GM21360 (cell line): ENCODE data around the gene WNK2.

Experiments
- ATAC-seq: cut with Tn5 transposase; IDR thresholded peaks from one replicate; pipeline ENCODE4 v1.9.1; 2021; ENCODE audit warnings: mild to moderate bottlenecking, moderate library complexity; ENCODE audit not compliant: unreplicated experiment

Gene WNK2

GRCh38 chr9:93303258-93303771 lies 119.4 kb downstream of the WNK2 start:
- no peak for ATAC-seq

- no peak for ATAC-seq
These were observed 120.1 kb downstream of the WNK2 start for GRCh38 chr9:93303806-93304573.

GRCh38 chr9:93304574-93305496 lies 120.9 kb downstream of the WNK2 start:
- ATAC-seq = no peak

- ATAC-seq = no peak
These were observed 121.6 kb downstream of the WNK2 start for GRCh38 chr9:93305497-93306020.

DNA sequence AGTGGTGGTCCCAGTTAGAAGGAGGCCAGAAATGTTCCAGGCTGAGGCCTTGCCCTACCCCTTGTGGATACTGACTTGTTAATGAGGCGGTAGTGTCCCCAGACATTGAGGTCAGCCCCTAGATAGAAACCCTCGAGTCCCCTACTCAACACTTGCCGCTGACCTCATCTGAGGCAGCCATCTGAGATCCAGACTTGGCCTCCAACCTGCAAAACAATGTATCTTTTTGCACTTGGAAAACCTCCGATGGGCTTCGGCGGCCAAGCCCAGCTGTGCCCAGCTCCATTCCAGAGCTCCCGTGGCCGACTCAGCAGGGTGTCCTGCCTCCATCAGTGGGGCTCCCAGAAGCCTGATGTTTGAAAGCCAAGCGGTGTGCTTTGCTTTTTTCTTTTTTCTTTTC lies 122.1 kb downstream of the WNK2 start:
- ATAC-seq = no peak

GRCh38 chr9:93306579-93307091 lies 122.7 kb downstream of the WNK2 start:
- ATAC-seq = no peak

DNA sequence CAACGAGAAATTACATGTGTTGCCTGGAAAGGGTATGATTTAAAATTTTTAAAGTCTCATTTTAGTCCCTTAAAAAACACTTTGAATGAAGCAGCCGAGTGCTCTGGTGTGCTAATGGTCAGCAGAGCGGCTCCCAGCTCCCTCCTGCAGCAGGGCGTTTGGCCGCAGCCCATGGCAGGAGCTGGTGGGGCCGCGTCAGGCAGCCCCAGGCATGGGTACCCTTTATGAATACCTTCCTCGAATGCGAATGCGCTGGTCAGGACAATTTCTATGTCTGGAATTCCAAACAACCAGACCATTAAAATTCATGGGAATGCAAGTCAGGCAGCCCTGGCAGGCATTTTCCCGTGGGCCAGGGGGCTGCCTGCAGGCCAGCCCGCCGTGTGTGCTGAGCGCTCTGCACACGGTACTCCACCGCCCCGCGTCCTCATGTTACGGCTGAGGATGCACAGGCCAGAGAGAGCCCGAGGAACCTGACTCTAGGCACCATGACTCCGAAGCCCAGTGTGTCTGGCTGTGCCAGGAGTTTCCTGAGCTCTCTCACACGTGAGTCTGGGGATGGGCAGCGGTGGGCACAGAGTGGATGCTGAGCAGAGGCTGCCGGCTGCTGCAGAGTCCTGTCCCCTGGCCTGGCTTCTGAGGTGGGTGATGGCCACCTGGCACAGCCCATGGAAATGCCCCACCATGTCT lies 123.7 kb downstream of the WNK2 start:
- no peak for ATAC-seq

DNA sequence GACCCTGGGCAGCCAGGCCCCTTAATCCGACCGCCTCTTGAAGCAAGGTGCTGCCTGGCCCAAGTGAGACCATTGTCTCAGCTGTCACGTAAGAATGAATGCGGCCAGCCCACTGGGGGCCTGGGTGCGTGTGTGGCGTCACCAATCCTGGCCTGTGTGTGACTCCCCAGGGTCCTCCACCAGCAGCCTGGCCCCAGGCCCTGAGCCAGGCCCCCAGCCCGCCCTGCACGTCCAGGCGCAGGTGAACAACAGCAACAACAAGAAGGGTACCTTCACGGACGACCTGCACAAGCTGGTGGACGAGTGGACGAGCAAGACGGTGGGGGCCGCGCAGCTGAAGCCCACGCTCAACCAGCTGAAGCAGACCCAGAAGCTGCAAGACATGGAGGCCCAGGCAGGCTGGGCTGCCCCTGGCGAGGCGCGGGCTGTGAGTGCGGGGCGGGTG lies 124.2 kb downstream of the WNK2 start:
- no peak for ATAC-seq

DNA sequence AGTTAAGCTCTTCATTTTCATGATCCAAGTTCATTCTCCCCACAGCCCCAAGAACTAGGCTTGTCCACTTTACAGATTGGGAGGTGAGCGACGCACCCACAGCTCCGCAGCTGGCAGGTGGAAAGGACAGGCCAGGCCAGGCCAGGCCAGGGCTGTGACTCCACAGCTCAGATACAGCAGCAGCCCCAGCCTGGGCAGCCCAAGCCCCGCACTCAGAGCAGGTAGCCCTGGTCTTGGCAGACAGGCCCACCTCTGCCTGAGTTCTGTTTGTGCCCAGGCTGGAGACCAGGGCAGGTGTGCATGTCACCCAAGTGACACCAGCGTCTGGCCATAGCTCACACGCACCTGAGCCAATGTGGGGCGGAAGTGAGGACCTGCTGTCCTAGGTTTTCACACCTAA lies 124.7 kb downstream of the WNK2 start:
- no peak for ATAC-seq

DNA sequence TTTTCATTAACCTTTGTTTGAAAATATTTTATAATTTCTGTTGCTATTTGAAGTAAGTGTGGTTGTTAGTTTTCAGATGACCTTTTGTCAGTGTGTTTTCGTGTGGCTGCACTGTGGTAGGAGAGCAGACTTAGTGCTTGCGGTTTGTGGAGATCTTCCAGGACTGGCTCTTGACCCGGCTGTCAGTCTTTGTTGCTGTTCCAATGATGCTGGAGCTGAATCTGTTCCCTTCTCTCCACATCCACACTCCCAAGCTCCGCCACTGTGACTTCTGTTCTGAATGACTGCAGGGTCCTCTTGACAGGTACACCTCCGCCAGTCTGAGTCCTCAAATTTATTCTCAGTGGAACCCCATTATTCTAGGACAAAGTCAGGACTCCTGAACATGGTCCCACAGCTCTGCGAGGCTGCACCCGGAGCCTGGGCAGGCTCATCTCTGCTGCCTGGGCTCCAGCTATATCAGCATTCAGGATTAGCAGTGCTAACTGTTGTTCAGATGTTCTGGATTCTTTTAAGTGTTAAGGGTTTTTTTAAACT lies 126.0 kb downstream of the WNK2 start:
- ATAC-seq = no peak

DNA sequence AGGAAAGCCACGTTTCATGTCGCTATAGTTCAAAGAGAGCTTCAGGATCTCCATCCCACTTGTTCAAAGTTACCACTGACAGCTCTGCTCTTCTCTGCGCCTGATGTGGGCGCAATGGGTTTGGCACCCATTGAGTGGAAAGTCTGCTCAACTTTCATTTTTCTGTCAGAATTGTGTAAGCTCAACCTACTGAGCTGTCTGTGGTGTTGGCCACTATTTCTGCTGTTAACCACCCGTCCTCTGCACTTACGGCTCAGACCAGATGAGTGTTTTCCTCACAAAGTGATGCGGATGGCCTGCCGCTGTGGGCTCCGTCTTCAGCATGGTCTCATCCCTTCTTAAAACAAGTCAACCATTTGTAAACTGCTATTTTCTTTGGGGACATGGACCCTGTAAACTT lies 131.2 kb downstream of the WNK2 start:
- no peak for ATAC-seq

DNA sequence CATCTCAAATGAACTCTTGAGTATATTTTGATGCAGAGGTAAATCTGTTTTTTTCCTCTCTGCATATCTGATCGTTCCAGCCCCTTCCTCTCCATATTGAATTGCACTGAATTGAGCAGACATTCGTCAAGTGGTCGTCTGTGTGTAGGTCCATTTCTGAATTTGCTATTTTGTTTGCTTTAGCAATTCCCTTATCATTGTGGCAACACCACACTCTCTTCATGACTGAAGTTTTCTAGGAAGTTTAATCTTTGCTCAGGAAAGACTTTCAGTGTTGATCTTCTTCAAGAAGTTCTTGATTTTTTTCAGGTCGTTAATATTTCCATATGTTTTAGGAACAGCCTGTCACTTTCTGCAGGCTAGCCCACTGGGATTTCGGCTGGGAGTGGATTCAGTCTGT lies 132.0 kb downstream of the WNK2 start:
- ATAC-seq = no peak

GRCh38 chr9:93316726-93317494 lies 133.0 kb downstream of the WNK2 start:
- ATAC-seq = no peak

DNA sequence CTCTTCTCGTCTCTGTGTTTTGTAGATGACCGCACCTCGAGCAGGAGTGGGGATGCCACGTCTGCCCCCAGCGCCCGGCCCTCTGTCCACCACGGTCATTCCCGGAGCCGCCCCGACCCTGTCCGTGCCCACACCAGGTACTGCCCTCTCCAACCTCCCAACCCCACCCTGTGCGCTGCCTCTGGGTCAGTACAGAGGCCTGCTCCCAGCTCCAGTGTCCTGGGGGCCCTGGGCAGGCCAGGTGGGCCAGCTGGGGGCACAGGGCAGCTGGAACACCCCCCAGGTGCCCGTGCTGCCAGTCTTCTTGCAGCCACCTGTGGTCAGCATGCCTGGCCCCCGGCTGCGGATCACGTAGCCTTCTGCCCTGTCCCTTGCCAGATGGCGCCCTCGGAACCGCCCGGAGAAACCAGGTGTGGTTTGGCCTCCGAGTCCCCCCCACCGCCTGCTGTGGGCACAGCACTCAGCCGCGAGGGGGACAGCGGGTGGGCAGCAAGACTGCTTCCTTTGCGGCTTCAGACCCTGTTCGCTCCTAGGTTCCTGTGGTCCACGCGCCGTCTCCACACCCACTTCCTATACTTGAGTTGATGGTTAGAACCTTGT lies 133.7 kb downstream of the WNK2 start:
- ATAC-seq = no peak

DNA sequence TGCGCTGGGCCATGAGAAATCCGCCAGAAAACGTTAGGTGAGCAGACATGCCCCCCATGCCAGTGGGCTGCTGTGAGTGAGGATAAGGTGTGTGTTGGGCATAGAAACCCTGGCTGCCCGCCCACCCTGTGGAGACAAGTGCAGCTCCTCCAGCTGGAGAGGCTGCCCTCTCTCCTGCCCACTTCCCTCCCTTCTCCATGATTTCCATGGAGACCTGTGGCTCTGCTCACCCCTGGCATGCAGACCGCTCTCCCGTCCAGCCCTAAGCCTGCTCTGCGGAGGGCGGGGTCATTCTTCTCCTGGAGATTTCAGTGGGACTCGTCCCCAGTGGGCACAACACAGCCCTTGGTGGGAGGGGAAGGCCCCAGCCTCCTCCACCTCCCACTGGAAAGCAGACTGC lies 134.5 kb downstream of the WNK2 start:
- ATAC-seq = no peak

- ATAC-seq = no peak
These were observed 135.5 kb downstream of the WNK2 start for GRCh38 chr9:93319301-93319991.

- ATAC-seq = no peak
These were observed 136.1 kb downstream of the WNK2 start for GRCh38 chr9:93319992-93320500.

DNA sequence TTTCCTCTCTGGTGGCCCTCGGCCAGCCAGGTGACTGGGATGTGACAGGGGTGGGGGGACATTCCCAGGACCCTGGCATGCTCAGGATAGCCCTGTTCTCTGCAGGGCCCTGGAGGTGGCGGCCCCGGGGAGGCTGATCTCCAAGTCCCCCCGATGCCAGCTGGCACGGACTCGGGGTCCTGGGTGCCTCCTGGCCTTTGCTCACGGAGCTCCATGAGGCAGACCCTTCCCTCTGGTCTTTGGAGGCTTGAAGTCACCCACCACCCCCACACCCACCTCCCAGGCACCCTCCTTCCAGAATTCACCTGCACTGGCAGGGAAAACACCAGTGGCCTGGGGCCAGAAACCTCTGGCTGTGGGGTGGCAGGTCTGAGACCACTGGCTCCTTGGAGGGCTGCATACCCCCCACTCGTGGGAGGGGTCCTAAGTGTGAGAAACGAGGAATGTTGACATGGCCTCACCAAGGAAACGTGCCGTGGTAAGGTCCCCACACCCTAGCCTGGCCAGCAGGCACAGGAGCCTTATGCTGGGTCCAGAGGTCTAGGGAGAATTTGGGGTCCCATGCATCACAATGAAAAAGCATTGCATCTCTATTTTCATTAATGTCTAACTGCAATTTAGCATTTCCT lies 136.8 kb downstream of the WNK2 start:
- ATAC-seq = no peak
